GM21737 (cell line): ENCODE measurements around the gene SLC13A5.

ENCODE experiments used
- ATAC-seq: cut with Tn5 transposase; IDR thresholded peaks from one replicate; pipeline ENCODE4 v1.9.1; 2021; ENCODE audit warnings: mild to moderate bottlenecking, moderate library complexity; ENCODE audit not compliant: unreplicated experiment

SLC13A5 gene

DNA sequence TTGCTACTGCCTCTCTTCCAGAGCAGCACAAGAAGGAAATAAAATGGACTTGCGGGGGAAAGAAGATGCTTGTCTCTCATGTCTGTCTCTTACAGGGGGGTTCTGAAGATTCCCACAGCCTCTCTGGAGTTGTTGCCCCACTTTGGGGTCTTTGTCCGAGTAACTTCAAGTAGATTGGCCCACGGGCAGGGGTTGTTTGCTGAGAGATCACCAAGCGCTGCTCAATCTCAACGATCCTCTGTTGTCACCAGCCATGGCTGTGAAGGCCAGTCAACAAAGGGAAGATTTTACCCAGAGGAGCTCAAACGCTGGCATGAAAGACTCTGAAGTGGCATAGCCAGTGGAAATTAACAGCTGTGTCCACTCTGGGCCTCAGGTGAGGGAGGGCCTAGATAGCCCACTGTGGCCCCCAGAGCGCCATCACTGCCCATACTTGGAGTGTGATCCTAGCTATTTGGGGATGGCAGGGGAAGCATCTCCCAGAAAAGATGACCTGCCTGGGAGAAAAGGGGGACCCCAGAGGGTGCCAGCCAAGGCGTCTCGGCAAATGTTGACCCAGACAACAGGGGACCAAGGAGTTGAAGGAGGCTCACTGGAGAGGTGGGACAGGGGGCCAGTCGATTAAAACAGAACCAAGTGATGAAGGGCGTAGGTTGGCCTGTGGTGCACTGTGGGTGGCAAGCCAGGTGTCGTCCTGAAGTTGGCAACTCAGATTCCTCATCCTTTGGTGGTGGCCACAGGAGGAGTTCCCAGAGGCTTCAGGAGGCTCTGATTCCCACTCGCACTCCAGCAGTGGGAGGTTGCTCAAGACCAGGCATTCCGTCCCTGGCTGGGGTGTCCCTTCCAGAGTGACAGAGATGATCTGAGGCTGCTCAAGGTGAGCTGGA, 28.0 kb downstream of the SLC13A5 start:
- no peak for ATAC-seq

DNA sequence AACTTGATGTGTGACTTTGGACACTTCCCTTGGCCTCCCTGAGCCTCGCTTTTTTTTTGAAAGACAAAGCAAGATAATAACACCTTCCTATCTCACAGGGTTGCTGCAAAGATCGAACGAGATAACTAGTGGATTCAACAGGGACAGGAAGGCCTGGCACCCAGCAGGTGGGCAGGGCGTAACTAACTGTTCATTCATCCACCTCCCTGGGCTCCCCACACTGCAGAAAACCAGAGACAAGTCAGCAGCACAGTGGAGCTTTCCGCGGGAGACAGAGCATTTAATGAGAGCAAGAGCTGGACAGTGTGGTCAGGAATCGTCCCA, 28.7 kb downstream of the SLC13A5 start:
- ATAC-seq = no peak

DNA sequence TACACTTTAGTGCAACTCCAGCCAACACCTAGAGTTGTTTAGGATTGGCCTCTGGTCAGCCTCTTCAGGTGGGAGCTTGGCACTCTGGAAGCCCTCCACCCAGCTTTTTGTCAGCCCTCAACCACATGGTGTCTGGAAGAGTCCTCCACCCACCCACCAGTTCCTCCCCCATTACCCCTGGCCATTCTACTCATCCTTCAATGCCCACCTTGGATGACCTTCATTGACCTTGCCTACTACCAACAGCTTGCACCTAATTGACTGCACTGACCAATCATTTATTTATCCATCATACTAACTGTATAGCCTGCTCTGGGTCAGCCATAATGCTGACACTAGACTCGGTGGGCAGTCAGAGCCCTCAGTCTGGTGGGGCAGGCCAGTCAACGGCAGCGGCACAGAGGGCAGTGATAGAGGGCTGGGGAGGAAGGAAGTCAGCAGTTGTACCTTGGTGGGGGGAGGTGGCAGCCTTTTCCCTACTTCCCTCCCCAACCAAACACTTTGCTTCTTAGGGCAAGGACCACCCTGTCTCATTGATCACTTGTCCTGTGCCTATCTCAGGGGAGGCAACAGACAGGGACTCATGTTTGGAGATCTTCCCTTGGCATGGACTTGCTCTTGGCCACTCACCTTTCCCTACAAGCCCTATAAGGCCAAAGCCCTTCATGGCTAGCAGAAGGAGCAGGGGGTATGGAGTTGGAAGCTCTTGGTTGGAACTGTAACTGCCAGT, 29.3 kb downstream of the SLC13A5 start:
- ATAC-seq = no peak

DNA sequence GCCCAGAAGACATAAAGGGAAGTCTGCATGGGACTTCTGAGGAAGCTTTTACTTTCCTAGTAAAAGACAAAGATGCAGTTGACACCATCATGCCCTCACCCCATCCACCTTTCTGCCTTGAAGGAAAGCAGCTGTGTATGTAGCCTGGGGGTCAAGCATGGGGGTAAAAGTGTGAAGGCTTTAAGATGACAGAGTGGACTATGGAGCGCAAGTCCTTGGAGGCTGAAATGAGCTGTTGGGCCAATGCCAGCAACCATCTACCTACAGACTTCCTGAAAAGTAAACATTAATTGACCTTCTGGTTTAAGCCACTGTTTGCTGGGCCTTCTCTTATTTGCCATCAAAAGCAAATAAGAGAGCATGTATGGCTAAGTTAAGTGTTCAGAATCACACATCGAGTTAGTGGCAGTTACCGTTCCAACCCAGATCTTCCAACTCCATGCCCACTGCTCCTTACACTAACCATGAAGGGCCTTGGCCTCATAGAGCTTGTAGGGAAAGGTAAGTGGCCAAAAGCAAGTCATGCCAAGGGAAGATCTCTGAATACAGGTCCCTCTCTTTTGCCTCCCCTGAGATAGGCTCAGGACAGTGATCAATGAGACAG, 30.0 kb downstream of the SLC13A5 start:
- no peak for ATAC-seq

DNA sequence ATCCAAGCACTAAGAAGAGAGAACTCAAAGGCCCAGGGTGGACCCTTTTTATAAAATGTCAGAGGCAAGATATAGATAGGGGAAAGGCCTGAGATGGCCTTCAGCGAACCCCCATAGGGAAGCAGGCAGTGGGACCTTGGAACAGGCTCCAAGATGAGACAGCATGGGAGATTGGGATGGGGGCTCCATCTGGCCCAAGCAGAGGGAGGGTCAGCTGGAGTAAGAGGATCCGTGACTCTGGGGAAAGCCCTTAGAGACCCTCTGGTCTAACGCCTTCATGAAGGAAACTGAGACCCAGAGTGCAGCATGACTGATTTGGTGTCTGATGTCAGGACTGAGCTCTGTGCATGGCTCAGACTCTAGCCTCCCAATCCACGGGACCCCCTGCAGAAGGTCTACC, 30.8 kb downstream of the SLC13A5 start:
- no peak for ATAC-seq

- no peak for ATAC-seq
Measured at GRCh38 chr17:6681671-6682070, 31.5 kb downstream of the SLC13A5 start.

DNA sequence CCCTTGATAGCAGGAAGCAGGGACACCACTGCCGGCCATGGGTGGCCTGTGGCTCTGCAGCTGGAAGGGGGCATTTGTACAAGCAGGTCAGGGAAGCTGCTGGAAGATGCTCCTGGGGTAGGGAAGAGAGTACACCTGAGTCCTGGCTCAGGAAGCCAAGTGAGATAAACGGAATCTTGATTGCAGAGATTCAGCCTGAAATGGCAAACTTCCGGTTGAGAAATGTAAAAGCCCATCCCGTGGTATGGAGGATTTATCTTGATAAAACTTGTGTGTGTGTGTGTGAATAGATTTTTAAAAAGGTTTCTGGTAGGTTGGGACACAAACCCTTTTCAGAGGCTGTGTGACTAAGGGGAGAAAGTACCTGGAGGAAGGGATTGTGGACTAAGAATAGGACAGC, 32.0 kb downstream of the SLC13A5 start:
- ATAC-seq = no peak

- ATAC-seq = no peak
Measured at GRCh38 chr17:6679241-6679640, 33.9 kb downstream of the SLC13A5 start.

DNA sequence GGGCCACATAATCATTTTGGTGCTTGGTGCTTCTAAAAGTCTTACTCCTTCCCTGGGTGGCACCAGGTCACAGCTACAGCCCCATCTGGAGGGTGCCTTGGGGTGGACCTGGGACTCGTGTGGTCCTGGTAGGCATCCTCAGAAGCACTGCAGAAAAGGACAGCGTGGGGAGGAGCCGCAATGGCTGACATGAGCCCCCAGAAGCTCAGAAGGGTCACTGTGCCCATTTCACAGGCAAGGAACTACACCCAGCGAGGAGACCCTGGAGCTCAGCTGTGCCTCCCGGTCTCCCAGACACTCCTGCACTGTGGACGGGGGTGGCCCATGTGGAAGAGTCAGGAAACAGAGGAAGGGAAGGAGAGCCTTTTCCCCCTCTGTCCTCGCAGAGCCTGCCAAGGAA, 35.2 kb downstream of the SLC13A5 start:
- ATAC-seq = no peak

GRCh38 chr17:6677158-6677831, 35.9 kb downstream of the SLC13A5 start:
- no peak for ATAC-seq

DNA sequence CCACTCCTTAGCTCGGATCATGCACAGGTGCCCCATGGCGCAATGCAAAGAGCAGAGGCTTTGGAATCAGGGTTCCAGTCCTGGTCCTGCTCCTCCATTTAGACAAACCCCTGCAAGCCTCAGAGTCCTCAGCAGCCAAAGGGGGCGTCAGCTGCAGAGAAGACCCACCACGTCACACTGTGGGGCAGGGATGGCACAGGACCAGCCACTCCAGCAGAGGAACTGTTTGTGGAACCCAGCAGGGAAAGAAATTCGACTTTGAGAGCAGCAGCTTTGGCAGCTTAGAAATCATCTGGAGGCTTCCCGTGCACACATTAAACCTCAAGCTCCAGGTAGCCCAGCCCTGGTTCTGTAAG, 36.4 kb downstream of the SLC13A5 start:
- ATAC-seq = no peak

DNA sequence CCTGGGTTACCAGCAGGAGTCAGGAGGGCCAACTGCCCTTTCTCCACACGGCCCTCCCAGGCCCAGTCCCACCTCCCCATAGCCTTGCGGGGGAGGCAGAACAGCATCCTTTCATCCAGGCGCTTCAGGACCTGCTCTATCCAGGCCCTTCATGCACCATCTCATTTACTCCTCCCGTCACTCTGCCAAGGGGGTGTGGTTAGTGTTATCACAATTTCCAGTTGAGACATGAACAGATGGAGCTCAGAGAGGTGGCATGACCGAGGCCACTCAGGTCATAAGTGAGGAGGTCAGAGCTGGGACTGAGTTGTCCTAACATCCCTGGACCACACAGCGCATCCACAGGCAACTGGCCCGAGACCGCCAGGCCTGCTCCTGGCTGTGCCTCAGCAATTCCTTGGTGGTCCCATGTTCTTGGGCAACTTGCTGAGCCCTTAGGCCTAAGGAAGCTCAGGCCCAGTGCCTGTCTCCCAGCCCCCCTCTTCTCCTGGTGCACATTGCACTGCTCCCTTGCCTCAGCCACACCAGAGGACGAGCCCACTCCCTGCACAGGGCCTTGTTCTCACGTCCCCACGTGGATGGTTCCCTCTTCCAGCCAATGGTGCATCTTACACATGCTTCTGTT, 37.9 kb downstream of the SLC13A5 start:
- ATAC-seq = no peak

- ATAC-seq = no peak
Measured at GRCh38 chr17:6674586-6674985, 38.6 kb downstream of the SLC13A5 start.

DNA sequence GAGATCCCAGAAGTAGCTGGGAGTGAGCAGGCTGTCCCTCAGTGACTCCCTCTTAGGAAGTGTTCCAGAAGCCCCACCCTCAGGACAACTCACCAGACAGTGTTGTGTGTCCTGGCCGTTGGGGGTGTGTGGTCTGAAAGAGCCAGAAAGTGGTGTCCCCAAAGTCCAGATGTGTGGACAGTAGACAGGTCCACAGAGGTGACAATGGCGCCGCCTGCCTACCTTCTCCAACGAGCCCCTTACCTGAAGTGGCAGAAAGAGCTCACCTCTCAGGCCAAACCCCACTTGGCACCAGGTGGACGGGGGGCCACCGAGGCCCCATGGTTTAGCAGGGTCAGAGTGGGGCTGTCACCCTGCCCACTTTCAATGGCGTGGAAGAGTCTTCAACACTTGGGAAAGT, 41.7 kb downstream of the SLC13A5 start:
- ATAC-seq = no peak

DNA sequence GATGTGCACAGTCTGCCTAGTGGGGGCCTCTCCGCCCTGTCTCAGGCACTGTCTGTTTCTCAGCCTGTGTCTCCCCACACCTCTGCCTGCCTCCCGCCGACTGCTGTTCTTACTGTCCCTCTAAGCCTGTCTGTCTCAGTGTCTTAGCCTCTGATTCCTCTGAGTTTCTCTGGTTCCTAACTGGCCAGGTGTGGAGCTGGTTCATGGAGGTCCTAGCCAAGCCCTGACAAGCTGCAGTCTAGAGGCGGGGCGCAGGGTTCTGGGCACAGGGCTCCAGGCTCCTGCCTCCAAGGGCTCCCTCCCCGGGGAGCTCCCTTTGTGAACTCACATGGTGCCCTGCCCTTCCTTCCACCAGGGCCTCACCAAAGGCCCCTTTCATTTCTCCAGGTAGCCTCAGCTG, 42.2 kb downstream of the SLC13A5 start:
- no peak for ATAC-seq

GRCh38 chr17:6670571-6670970, 42.6 kb downstream of the SLC13A5 start:
- ATAC-seq = no peak

DNA sequence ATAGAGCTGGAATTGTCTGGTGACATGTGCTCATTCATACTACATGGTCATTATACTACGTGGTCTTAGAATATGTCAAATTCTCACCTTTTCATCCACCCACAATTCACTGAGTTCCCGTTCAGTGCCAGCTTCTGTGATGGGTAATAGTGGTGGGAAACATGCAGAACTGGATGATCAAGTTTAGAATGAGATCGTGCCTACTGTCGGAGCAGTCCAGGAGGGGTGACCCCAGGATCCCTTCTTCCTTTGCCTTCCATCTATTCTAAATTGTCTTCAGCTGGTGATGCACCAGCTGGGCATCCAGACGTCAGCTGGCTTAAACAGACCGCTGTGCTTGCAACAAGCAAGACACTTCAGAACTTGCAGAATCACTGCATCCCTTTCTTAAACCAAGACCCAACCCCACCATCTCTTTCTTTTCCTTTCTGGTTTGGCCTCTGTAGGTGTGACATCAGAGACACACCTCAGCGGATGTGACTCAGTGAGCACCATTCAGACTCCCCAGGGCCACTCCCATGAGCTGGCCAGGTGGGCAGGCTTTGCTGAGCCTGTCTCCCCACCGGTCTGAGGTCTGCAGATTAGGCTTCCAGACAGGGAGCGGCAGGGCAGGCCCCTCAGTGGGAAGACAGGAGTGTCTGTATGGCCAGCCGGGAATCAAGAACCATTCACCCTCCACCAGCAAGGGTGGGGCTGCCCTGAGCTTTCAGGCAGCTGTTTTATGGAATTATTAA, 43.5 kb downstream of the SLC13A5 start:
- no peak for ATAC-seq

GRCh38 chr17:6668727-6669425, 44.3 kb downstream of the SLC13A5 start:
- ATAC-seq = no peak

DNA sequence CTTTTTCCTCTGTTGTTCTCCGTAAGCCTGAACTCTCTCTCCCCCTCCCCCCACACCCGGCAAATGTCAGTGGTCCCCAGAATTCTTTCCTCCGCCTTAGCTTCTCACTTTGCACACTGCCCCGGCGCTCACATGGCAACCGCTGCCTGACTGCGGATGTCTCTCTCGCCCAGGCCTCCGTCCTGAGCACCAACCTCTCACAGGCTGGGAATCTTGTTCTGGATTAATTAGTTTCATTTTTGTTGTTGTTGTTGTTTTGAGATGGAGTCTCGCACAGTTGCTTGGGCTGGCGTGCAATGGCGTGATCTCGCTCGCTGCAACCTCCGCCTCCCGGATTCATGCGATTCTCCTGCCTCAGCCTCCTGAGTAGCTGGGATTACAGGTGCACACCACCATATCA, 45.0 kb downstream of the SLC13A5 start:
- no peak for ATAC-seq

DNA sequence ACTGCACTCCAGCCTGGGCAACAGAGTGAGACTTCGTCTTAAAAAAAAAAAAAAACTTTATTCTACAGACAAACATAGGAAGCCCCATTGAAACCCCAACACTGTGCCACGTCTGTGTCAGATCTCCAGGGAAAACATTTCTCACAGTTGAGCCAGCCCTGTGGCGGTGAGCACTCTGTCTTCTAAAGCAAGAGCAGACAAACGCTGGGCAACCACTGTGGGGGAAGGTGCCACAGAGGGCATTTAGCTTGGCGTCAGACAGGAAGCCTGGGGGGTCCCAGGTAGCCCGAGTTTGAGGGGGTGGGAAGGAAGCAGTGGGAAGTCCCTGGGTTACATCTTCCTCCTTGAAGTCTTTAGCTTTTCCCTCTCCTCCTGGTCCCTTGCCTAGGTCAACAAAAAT, 45.7 kb downstream of the SLC13A5 start:
- ATAC-seq = no peak
